Measurements from ENCODE around the gene ST7L.

Gene ST7L

GRCh38 chr1:112614460-112615065 is 4.4 kb downstream of the ST7L start:
- peak; percentile 59 for DNase-seq

- DNase-seq: no peak
These were observed 13.2 kb downstream of the ST7L start for GRCh38 chr1:112605633-112606327.

DNA sequence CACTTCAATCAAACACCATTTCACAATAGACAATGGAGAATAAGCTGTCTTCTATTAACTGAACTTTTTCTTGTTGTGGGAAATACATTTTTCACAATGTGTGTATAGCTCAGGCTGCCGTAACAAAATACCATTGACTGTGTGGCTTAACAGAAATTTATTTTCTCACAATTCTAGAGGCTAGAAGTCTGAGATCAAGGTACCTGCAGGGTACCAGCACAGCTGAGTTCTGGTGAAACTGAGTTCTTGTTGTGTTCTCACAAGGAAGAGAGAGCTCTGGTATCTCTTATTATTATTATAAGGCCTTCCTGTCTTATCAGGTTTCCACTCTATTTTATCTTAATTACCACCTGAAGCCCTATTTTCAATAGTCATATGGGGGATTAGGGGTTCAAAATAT is 15.4 kb downstream of the ST7L start:
- DNase-seq: no peak

DNA sequence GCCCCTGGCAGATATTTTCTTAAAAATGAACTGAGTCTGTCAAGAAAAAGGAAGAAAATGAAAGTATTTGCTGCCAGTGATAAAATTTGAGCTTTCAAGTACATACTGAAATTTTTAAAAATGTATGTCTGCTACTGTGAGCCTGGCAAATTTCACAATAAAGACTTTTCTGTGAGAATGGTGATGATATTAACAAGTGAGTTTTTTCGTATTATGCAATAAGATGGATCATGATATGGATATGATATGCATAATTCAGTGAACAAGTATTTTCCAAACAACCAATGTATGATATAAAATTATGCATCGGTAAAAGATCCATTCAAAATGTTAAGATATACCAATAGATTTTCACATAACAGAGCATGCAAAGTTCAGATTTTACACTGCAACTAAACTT is 15.9 kb downstream of the ST7L start:
- no peak for DNase-seq

DNA sequence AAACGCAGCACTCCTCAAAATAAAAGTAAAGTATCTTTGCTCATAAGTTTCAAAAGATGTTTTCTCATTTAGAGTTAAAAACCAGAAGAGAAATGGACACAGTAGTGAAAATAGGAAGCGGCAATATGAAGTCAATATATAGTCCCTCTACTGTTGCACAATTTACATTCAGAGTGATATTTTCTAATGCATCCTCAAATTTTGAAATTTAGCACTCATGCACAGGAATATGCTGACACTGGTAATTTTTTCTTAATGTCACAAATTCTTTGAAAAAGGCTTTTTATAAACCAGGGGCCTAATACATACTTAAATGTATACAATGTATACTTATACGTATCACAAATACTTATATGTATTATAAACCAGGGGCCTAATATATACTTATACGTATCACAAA is 19.5 kb downstream of the ST7L start:
- DNase-seq: no peak

DNA sequence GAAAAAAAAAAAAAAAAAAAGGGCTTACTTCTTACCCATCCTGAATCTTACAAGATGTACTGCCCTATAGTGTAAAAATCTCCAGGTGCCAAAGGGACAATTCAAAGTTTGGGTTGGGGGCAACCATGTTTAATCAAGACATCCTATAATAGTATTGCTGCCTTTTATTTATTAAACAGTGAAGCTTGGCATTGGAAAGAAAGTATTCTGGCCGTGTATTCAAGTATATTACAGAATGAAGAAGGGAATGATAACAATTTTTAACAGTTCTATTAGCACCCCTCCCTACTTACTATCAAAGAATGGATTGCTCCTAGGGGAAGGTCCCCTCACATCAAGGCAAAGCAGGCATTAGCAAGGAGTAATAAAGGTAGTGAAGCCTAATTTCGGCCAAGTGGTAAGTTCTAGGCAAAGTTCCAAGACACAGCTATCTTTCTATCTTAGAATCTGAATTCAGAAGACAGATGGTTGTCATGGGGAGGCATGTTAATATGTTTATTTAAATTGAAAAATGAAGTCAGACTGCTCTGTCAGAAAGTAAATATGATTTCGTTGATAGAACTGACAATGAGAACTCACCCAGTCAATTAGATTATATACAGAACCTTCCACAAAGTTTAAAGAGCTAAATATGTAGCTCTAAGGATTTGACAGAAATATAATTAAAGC is 24.6 kb downstream of the ST7L start:
- no peak for DNase-seq

- no peak for DNase-seq
These were observed 29.2 kb downstream of the ST7L start for GRCh38 chr1:112589766-112590165.

DNA sequence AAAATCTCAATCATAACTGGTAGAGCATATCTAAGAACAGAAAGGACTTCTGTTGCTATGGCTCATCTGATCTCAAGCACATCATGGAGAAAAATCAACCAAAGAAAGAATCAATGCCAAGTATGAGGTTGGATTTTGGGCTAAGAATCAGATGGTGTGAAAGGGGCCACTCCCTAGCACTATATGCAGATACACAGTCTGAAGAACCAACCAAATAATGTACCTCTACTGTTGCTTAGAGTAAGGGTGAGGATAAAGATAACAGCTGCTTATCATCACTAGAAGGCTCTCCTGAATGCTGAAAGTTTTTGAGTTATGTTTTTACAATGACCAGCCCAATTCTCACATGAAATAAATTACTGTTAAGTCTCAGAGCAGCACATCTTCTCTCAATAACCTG is 35.6 kb downstream of the ST7L start:
- DNase-seq: no peak

GRCh38 chr1:112581586-112582192 is 37.3 kb downstream of the ST7L start:
- no peak for DNase-seq

DNA sequence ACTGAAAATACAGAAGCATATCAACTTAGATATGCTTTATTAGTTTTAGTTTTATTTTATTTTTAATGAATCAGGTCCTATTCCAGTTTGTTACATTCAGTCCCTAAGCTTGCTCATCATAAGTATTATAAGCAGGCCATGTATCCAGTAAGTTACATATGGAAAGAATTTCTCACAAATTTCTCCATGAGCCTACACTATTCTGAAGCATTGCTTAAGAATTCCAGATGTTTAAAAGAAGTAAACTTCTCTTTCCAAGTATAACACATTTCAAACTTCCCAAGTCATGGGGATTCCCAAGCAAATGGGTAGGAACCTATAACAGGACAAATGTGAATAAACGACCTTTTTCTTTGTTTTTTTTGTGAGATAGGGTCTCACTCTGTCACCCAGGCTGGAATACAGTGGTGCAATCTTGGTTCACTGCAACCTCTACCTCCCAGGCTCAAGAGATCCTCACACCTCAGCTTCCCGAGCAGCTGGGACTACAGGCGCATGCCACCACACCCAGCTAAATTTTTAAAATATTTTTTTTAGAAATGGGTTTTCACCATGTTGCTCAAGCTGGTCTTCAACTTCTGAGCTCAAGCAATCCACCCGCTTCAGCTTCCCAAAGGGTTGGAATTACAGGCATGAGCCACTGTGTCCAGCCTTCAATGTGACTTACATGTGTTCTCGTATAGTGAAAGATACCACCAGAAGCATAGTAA is 39.0 kb downstream of the ST7L start:
- DNase-seq: peak; percentile 25

GRCh38 chr1:112576240-112576639 is 42.7 kb downstream of the ST7L start:
- no peak for DNase-seq

- peak; percentile 86 for DNase-seq
These were observed 43.7 kb downstream of the ST7L start for GRCh38 chr1:112575154-112575804.

GRCh38 chr1:112565800-112566199 is 53.1 kb downstream of the ST7L start:
- no peak for DNase-seq

GRCh38 chr1:112564081-112564480 is 54.9 kb downstream of the ST7L start:
- DNase-seq: no peak

- DNase-seq: no peak
These were observed 55.6 kb downstream of the ST7L start for GRCh38 chr1:112563341-112563740.

- DNase-seq: no peak
These were observed 60.3 kb downstream of the ST7L start for GRCh38 chr1:112558634-112559033.

- no peak for DNase-seq
These were observed 61.6 kb downstream of the ST7L start for GRCh38 chr1:112557385-112557784.

DNA sequence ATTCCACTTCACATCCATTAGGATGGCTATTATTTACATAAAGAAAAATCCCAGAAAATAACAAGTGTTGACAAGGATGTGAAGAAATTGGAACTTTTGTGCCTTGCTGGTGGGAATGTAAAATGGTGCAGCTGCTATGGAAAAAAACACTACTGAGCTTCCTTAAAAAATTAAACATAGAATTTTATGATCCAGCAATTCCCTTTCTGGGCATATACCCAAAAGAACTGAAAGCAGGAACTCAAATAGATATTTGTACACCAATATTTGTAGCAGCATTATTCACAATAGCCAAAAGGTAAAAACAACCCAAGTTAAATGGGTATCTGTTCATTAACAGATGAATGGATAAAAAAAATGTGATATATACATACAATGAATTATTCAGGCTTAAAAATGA is 64.5 kb downstream of the ST7L start:
- no peak for DNase-seq

DNA sequence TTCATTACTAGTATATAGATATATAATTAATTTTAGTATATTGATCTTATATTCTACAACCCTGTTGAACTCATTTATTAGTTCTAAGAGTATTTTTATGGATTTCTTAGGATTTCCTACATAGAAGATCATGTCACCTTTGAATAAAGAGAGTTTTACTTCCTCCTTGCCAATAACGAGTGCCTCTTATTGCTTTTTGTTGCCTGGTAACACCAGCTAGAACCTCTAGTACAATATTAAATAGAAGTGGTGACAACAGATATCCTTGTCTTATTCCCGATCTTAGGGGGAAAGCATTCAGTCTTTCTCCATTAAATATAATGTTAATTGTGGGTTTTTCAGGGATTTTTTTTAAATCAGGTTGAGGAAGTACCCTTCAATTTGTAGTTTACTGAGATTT is 69.4 kb downstream of the ST7L start:
- DNase-seq: no peak

GRCh38 chr1:112548547-112548946 is 70.4 kb downstream of the ST7L start:
- no peak for DNase-seq

GRCh38 chr1:112546076-112546475 is 72.9 kb downstream of the ST7L start:
- peak; percentile 44 for DNase-seq

GRCh38 chr1:112544751-112545150 is 74.2 kb downstream of the ST7L start:
- DNase-seq: peak; percentile 81

Data from fibroblast of skin of right quadriceps (primary cell).